ENCODE measurements around the gene KRTAP10-3. TPM values are rescaled to one million over a fixed set of nuclear protein-coding genes. Genes with fewer than 3 reads are reported as not detected.
A peak's percentile ranks its signal among the peaks of the same experiment; 100 is the strongest.

KRTAP10-3 gene
- total and polyA plus RNA-seq, 2 of the 13 experiments (the other 11 are each of a cell fraction or from before 2014, with no cell fraction given) = not detected

GRCh38 chr21:44574457-44575306 lies 16.1 kb upstream of the KRTAP10-3 start (continued):
- TF ChIP-seq YEATS4 (CRISPR knock-in tag; IDR thresholded peaks at IDR 0.05; ENCODE audit: borderline replicate concordance) = no peak
- 0 out of 2 replicates have a peak, but pooled peaks have one; percentile 19 for TF ChIP-seq ZC3H13 (CRISPR knock-in tag; IDR thresholded peaks at IDR 0.05)
- TF ChIP-seq, protein P1, sequence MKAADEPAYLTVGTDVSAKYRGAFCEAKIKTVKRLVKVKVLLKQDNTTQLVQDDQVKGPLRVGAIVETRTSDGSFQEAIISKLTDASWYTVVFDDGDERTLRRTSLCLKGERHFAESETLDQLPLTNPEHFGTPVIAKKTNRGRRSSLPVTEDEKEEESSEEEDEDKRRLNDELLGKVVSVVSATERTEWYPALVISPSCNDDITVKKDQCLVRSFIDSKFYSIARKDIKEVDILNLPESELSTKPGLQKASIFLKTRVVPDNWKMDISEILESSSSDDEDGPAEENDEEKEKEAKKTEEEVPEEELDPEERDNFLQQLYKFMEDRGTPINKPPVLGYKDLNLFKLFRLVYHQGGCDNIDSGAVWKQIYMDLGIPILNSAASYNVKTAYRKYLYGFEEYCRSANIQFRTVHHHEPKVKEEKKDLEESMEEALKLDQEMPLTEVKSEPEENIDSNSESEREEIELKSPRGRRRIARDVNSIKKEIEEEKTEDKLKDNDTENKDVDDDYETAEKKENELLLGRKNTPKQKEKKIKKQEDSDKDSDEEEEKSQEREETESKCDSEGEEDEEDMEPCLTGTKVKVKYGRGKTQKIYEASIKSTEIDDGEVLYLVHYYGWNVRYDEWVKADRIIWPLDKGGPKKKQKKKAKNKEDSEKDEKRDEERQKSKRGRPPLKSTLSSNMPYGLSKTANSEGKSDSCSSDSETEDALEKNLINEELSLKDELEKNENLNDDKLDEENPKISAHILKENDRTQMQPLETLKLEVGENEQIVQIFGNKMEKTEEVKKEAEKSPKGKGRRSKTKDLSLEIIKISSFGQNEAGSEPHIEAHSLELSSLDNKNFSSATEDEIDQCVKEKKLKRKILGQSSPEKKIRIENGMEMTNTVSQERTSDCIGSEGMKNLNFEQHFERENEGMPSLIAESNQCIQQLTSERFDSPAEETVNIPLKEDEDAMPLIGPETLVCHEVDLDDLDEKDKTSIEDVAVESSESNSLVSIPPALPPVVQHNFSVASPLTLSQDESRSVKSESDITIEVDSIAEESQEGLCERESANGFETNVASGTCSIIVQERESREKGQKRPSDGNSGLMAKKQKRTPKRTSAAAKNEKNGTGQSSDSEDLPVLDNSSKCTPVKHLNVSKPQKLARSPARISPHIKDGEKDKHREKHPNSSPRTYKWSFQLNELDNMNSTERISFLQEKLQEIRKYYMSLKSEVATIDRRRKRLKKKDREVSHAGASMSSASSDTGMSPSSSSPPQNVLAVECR (CRISPR knock-in tag; IDR thresholded peaks at IDR 0.05; ENCODE audit: borderline replicate concordance) = peak; percentile 52; the same call in 1 of the 2 replicates
- TF ChIP-seq ELF1 (CRISPR knock-in tag; IDR thresholded peaks at IDR 0.05) = peak; percentile 71
- TF ChIP-seq, protein P2, sequence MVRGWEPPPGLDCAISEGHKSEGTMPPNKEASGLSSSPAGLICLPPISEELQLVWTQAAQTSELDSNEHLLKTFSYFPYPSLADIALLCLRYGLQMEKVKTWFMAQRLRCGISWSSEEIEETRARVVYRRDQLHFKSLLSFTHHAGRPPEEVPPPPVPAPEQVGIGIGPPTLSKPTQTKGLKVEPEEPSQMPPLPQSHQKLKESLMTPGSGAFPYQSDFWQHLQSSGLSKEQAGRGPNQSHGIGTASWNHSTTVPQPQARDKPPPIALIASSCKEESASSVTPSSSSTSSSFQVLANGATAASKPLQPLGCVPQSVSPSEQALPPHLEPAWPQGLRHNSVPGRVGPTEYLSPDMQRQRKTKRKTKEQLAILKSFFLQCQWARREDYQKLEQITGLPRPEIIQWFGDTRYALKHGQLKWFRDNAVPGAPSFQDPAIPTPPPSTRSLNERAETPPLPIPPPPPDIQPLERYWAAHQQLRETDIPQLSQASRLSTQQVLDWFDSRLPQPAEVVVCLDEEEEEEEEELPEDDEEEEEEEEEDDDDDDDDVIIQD (CRISPR knock-in tag; IDR thresholded peaks at IDR 0.05; ENCODE audit: low read depth) = no peak
- TF ChIP-seq, protein P3, sequence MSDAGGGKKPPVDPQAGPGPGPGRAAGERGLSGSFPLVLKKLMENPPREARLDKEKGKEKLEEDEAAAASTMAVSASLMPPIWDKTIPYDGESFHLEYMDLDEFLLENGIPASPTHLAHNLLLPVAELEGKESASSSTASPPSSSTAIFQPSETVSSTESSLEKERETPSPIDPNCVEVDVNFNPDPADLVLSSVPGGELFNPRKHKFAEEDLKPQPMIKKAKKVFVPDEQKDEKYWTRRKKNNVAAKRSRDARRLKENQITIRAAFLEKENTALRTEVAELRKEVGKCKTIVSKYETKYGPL (CRISPR knock-in tag; IDR thresholded peaks at IDR 0.05) = no peak
- TF ChIP-seq ZNF557 (CRISPR knock-in tag; IDR thresholded peaks at IDR 0.05) = 0 out of 2 replicates have a peak, but pooled peaks have one; percentile 29
- peak; percentile 67; the same call in 1 of the 2 replicates for TF ChIP-seq ZNF788 (CRISPR knock-in tag; IDR thresholded peaks at IDR 0.05; ENCODE audit: borderline replicate concordance)
- peak; percentile 78; the same call in 1 of the 2 replicates for TF ChIP-seq ZFP91 (CRISPR knock-in tag; IDR thresholded peaks at IDR 0.05; ENCODE audit: borderline replicate concordance)
- peak; percentile 82 for TF ChIP-seq ZMYM4 (CRISPR knock-in tag; IDR thresholded peaks at IDR 0.05)
- 0 out of 2 replicates have a peak, but pooled peaks have one; percentile 63 for TF ChIP-seq HNRNPL (IDR thresholded peaks at IDR 0.05; ENCODE audit: low read depth, low read length)
